GM06990 (cell line): ENCODE measurements around the gene ST6GALNAC2.

Source experiments
- DNase-seq: peaks from one replicate; pipeline ENCODE4 v3.0.0-alpha.2; 2011; ENCODE audit not compliant: insufficient read length; ENCODE audit errors: extremely low read depth
- H3K27me3 ChIP-seq: replicated peaks from 2 replicates; pipeline ENCODE4 v1.6.0; 2011; ENCODE audit warnings: low read length; ENCODE audit not compliant: control insufficient read depth, insufficient read depth
- H3K36me3 ChIP-seq: 2 replicates; pipeline ENCODE4 v1.5.1; 2011; ENCODE audit warnings: low read length; ENCODE audit not compliant: control insufficient read depth, insufficient read depth
- H3K4me3 ChIP-seq: replicated peaks from 2 replicates; pipeline ENCODE4 v1.5.1; 2011; ENCODE audit warnings: low read depth, mild to moderate bottlenecking, control low read depth, low read length
- TF ChIP-seq, protein P1 (sequence below): IDR thresholded peaks from 2 replicates; pipeline ENCODE4 v1.5.1; 2011; ENCODE audit warnings: low read length, control low read depth, mild to moderate bottlenecking, inconsistent platforms; ENCODE audit not compliant: insufficient read depth, poor library complexity, severe bottlenecking

Gene ST6GALNAC2

DNA sequence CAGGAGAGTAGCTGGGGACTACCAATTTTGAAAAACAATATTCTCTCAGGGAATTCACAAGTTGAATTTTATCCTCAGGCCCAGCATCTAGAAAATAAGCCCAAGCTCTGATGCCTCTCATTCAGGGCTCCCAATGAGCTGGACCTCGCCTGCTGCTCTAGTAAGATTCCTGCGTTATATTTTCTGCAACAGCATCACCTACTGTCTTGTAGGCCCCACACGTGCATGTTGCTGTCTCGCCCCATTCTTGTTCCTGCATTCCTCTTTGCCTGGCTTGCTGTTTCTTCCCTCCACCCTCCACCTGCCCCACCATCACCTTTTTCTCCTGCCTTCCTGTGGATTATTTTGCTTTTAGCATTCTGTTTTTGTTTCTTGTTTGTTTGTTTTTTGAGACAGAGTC is 8.3 kb upstream of the ST6GALNAC2 start:
- no peaks in the 10 kb centered on the region for H3K27me3 ChIP-seq

GRCh38 chr17:76593384-76593826 is 7.7 kb upstream of the ST6GALNAC2 start:
- no peak for DNase-seq
- Histone ChIP-seq H3K36me3 (no peaks in the 10 kb centered on the region), H3K4me3 (no peak overlapping the region), H3K27me3 (no peaks in the 10 kb centered on the region)
- TF ChIP-seq, protein P1, sequence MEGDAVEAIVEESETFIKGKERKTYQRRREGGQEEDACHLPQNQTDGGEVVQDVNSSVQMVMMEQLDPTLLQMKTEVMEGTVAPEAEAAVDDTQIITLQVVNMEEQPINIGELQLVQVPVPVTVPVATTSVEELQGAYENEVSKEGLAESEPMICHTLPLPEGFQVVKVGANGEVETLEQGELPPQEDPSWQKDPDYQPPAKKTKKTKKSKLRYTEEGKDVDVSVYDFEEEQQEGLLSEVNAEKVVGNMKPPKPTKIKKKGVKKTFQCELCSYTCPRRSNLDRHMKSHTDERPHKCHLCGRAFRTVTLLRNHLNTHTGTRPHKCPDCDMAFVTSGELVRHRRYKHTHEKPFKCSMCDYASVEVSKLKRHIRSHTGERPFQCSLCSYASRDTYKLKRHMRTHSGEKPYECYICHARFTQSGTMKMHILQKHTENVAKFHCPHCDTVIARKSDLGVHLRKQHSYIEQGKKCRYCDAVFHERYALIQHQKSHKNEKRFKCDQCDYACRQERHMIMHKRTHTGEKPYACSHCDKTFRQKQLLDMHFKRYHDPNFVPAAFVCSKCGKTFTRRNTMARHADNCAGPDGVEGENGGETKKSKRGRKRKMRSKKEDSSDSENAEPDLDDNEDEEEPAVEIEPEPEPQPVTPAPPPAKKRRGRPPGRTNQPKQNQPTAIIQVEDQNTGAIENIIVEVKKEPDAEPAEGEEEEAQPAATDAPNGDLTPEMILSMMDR = no peak

More for the DNA sequence above, 8.3 kb upstream of the ST6GALNAC2 start:
- no peak for DNase-seq
- no peaks in the 10 kb centered on the region for H3K36me3 ChIP-seq
- H3K4me3 ChIP-seq = no peak overlapping the region
- TF ChIP-seq, protein P1 = no peak

DNA sequence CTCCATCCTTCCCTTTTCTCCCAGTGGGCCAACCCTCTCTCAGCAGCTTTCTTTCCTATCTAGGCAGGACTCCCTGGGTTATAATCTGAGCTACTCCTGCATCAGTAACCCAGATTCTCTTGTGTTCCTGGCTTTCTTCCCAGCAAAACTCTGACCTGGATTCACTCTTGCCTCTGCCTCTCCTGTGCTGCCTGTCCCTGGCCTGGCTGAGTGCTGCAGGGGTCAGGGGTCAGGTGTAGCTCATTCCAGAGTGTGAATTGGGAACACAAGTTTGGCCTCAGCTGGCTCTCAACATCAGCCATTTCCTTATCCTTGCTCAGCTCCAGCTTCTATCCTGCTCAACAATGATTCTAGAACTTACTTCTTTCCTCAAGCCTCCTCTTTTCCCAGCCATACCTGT is 2.5 kb upstream of the ST6GALNAC2 start:
- no peak for DNase-seq
- no peaks in the 10 kb centered on the region; the same call in 1 of the 2 replicates for H3K27me3 ChIP-seq
- H3K36me3 ChIP-seq = no peaks in the 10 kb centered on the region
- TF ChIP-seq, protein P1 = no peak
- H3K4me3 ChIP-seq = no peak overlapping the region

DNA sequence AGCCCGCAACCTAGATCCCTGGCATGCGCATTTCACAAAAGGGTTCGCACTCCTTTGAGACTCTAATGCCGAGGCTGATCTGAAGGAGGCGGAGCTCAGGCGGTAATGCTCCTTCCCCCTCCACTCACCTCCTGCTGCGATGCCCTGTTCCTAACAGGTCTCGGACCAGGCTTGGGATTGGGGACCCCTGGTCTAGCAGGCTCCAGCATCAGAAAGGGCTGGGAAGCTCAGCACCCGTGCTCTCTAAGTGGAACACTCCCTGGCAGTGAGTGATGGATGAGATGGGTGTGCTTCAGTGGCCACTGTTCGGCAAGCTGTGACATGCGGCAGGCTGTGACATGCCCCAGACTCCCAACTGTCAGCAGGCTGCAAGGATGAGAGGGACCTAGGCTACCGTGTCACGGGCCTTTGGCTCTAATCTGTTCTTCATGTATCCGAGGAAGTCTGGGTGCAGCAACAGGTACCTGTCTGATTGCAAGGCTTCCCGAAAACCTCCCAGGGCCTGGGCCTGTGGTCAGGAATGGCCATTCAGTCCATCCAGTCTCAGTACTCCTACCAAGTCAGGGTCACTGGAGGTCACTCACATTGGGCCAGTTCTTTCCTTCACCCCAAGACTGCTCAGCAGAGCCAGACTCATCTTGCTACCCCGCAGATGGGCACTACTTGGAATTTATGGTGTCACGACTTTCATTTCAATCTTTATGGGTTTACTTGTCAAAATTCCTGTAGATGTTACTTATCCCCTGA is 1.3 kb upstream of the ST6GALNAC2 start:
- DNase-seq = no peak
- Histone ChIP-seq H3K27me3 (no peaks in the 10 kb centered on the region; the same call in 1 of the 2 replicates), H3K36me3 (no peaks in the 10 kb centered on the region), H3K4me3 (no peak overlapping the region)
- TF ChIP-seq, protein P1 = no peak

DNA sequence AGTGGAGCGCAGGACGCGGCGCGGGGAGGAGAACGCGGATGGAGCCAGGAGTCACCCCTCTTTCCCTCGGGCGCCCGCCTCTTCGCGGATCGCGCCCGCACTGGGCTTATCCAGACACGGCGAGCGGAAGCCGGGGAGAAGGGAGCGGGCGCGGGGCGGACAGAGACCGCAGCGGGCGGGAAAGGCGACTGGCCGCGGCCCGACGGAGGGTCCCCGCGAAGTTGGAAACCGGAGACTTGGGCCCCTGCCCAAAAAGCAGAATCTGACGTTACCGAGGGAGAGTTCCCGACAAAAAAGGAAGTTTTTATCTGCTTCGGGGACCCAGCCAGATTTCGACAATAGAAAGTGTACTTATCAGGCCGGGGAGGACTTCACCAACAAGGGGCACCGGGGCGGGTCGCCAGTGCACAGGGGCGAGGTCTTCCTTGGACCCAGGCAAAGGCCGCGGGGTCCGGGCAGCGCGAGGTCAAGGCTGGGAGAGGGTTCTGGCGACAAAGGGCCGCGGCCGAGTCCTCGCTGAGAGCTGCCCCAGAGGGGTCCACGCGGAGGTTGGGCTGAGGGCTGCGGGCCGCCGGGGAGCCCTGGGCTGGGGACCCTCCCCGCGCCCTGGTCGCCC is 519 bp downstream of the ST6GALNAC2 start:
- no peak for DNase-seq
- TF ChIP-seq, protein P1 = no peak
- Histone ChIP-seq H3K4me3 (peak overlapping the region; percentile 59), H3K27me3 (no peaks in the 10 kb centered on the region; the same call in 1 of the 2 replicates), H3K36me3 (no peaks in the 10 kb centered on the region)
